ENCODE data around the gene BBS5.
"Not testable (repeated sequence)": the region's sequence is repeated elsewhere in the genome, so short reads cannot be mapped to it uniquely, and the experiment has no call there.

BBS5 gene

DNA sequence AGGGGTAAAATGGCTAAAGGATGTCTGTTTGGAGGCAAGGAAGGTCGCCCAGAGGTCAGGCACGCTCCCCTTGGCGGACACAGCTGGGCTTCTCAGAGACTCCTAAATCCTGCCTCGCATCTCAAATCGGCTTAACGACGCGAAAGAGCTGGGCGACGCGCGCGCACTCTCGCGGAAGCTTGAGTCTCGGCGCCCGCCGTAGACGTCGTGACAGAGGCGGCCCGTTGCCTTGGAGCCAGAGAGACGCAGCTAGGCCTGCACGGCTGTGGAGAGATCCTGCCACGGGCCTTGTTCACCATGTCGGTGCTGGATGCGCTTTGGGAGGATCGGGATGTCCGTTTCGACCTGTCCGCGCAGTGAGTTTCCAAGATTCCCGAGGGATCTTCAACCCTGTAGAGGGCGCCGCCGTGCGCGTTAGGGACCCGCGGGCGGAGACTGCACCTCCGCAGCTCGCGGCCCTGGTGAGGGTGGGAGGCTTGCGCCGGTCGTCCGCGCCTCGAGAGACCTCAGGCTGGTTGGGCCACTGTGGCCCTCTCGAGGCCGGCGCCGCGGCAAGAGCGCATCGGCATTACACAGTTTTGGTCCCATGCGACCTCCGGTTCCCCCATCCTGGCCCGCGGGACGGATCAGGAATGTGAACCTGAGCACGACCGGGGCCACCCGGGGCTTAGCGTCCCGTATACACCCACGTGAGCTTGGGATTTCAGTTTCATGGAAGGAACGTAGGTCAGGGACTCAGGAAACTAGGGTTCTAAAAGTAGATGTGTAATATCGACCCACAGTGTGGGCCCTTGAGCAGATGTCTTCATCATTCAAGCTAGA is at the start of gene BBS5:
Gene BBS5 (plus strand): TSS at position 238 of the 822 bp plus-strand sequence. CDS start 60 bp downstream, at position 298.
- DNase-seq = peak; percentile 60

DNA sequence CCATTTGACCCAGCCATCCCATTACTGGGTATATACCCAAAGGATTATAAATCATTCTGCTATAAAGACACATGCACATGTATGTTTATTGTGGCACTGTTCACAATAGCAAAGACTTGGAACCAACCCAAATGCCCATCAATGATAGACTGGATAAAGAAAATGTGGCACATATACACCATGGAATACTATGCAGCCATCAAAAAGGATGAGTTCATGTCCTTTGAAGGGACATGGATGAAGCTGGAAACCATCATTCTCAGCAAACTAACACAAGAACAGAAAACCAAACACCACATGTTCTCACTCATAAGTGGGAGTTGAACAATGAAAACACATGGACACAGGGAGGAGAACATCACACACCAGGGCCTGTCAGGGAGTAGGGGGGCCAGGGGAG is 47.5 kb upstream of the BBS5 start:
- DNase-seq = not testable (repeated sequence)

DNA sequence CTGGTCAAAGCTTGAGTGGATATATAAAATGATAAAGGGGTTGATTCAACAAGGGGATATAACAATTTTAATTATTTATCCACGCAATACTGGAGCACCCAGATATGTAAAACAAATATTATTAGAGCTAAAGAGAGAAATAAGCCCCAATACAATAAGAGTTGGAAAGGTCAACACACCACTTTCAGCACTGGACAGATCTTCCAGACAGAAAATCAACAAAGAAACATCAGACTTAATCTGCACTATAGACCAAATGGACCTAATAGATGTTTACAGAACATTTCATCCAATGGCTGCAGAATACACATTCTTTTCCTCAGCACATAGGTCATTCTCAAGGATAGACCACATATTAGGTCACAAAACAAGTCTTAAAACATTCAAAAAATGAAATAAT is 45.1 kb upstream of the BBS5 start:
- not testable (repeated sequence) for DNase-seq

DNA sequence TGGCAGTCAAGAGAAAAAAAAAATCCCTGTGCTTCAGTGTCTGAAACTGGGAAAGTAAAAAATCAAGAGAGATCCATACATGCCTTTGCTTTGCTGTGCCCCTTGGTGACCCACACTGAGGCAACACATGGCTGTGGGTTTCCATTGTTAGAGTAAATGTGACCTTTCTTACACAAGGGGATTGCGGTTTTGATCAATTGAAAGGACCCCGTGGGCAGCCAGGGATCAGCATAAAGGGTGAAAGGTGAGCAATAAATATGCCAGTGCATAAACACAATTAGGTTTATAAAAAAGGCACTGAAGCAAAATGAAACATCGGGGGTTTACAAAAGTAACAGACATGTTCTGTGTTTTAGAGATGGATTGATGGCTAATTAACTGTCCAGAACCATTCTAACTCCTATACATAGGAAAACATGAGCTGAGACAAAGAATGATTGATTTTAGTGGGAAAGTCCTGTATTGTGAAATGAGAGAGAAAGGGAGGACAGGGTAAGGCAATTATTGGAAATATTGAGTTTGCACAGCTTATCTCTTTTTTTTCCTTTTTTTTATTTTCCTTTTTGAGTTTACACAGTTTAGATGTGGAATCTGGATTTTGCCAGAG is 40.7 kb upstream of the BBS5 start:
- no peak for DNase-seq

DNA sequence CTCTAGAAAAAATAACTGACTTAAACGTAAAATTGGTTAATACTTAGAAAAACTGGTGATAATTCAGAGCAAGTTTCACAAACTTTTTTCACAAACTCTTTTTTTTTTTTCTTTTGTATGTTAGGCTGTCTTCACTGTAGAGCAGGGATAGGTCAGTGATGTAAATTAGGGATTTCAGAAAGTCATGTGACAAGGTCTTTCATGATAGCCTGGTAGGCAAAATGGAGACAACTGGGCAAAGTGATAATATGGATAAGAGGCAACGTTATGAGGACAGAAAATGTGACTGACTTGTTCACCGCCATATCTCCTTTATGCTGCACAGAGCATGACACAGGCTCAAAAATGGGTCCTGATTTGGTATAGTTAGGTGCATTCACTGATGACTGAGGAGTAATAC is 39.4 kb upstream of the BBS5 start:
- no peak for DNase-seq

DNA sequence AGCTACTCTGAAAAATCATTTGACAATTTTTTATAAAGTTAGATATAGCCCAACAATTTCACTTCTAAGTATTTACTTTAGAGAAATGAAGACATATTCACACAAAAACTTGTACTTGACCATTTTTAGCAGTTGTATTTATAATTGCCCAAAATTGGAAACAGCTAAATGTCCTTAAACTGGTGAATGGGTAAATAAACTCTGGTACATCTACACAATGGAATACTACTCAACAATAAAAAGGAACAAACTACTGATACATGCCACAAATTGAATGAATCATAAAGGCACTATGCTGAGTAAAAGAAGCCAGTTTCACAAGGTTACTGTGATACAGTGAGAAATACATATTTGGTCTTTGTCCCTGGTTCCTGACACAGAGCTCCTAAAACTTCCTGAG is 32.8 kb upstream of the BBS5 start:
- no peak for DNase-seq

DNA sequence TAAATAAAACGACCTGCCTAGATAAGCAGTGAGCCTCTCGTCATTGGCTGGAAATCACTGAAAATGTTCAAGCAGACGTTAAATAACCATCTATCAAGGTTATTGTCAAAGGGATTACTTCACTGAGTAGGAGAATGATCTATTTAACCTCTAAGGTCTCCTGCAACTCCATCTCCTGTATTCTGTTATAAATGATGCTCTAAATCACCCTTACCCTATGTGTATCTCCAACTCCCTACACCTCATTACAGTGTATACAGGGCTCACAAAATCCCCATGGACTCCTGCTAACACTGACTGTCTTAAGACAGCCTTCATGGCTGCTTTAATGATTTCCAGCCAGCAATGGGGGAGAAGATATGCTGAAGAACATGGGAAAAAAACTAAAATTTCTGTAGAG is 31.0 kb upstream of the BBS5 start:
- no peak for DNase-seq

DNA sequence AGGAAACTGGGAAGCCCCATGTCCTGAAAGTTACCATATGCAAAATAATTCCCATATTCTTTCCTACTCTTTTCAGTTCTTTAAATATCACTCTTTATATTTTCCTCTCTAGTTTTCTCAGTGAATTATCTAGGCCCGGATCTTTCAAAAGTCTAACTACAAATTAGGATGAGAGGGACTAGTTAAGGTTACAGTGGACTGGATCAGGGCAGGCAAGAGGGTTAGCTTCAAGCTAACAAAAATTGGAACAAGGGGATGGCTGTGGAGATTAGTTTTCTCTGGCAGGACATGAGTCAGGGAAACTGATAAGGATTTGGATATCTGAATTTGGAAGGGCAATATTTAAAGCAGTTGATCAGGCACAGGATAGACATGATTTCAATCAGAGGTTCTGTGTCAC is 30.4 kb upstream of the BBS5 start:
- DNase-seq = no peak

DNA sequence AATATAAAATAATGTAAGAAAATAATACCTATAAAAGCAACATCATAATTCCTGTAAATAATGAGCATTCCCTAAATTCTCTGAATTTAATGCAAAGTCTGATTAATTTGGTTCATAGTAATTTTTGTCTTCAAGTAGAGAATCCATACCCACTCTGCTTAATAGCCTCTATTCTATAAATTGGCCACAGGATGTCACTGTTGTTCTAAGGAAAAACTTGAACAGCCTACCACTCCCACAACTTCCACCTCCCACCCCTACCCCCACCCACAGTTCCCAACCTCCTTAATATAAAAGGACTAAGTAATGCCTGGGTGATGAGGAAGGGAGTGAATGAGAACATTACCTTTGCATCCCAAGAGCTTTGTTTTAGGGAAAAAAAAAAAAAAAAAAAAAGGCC is 27.2 kb upstream of the BBS5 start:
- no peak for DNase-seq

DNA sequence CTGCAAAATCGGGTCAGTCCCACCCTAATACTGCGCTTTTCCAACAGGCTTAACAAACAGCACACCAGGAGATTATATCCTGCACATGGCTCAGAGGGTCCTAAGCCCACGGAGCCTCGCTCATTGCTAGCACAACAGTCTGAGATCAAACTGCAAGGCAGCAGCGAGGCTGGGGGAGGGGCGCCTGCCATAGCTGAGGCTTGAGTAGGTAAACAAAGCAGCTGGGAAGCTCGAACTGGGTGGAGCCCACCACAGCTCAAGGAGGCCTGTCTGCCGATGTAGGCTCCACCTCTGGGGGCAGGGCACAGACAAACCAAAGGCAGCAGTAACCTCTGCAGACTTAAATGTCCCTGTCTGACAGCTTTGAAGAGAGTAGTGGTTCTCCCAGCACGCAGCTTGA is 26.2 kb upstream of the BBS5 start:
- not testable (repeated sequence) for DNase-seq

DNA sequence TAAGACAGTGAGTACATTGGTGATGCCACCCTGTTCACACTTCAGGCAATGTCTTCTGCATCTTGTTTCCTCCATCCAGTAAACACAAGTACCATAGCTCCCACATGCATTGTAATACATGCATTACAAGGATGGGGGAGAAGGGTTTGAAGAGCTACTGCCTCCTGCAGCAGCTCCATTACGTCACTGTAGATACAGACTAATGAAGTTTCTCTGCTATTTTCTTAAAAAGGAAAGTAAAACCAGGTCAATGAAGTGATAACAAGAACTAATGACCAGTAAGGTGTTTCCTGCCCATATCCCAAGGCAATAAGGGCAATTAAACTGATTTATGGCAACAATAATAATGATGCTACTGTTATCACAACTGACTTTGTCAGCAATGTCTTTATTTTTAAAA is 18.2 kb upstream of the BBS5 start:
- DNase-seq = no peak

DNA sequence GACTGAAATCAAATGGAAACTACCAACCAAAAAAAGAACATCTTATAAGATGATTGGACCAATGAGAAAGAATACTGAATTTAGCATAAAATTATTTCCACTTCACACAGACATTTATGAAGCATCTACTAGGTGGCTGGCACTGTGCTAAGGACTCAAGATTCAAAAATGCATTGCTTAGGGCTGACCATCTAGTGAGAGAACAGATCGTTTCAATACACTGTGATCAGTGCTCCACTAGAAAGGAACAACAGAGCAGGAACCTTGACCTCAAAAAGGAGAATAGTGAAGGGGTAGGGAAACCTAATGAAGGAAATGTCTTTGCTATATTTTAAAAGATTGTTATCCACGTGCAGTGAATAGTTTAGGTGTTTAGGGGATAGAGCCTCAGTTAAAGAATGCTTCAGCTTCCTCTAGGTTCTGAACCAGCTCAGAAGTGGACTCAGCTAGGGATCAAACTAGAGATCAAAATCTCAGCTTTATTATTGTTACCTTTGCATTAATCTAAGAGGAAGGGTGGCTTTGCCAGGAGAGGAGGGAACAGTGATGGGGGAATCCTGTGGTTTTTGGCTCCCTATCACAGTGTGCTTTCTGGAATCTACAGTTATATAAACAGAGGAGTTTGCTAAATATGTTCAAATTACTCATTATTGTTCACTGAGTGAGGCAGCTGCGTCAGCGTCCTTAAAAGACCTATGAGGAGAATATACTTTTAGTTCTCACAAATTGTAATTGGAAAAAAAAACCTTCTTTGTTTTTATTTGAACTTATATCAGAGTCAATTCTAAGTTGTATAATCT is 16.2 kb upstream of the BBS5 start:
- DNase-seq = no peak

DNA sequence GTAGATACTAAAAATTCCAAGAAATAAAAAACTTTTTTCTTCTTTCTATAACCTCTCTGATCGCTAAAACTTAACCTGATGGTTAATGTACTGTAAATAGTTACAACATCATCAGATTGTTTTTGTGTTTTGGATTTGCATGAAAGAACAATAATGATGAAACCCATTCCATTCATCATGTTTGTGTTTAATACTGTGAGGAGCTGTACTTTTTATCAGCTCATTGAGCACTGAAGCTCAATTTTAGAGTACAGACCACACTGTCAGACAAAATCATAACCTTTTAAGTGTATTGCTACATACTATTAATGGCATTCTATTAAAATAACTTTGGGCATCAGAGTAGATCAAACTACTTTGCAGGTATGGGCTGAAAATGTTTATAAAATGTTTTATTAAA is 14.8 kb upstream of the BBS5 start:
- no peak for DNase-seq

DNA sequence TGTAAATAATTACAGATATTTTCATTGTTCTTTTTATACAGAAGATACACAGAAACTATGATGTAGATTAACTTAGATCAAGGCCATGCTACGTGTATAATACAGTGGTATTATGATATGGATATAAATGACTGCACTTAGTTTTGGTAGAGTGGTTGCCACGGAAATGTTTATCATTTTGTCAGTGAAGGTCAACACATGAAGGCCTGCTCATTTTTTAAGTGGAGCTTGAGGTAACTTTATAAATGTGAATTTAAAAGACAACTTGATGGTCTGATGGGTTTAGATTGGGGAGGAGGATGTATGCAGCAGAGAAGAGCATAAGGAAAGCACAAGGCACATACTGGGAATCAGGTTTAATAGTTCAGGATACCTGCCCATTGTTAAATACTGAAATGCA is 14.4 kb upstream of the BBS5 start:
- no peak for DNase-seq

DNA sequence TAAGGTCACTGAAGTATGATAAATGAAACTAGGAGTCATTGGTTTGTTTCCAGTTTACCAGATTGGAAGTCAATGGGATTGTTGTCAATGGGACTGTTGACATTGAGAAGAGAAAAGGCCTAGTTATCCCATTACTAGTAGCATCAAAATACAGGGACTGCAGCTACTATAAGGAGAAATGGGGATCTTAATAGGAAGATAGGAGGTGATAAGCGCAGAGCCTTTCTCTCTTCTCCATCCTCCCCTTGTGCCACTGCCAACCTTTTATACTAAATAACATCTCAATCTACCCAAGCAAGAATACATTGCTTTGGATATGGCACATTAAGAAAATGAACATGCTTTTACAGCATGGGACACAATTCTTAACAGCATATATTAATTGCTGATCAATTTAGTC is 10.5 kb upstream of the BBS5 start:
- DNase-seq = no peak

DNA sequence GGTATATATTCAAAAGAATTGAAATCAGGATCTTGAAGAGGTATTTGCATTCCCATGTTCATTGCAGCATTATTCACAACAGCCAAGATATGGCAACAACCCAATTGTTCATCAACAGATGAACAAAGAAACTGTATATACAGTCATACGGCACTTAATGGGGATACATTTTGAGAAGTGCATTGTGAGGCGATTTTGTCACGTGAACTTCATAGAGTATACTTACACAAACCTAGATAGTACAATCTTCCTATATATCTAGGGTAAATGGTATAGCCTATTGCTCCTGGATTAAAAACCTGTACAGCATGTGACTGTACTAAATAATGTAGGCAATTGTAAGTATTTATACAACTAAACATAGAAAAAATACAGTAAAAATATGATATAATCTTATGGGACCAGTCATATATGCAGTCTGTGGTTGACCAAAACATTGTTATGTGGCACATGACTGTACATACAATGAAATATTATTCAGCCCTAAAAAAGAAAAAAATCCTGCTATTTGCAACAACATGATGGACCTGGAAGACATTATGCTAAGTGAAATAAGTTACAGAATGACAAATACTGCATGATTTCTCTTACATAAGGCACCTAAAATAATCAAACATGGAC is 9.2 kb upstream of the BBS5 start:
- DNase-seq = no peak

DNA sequence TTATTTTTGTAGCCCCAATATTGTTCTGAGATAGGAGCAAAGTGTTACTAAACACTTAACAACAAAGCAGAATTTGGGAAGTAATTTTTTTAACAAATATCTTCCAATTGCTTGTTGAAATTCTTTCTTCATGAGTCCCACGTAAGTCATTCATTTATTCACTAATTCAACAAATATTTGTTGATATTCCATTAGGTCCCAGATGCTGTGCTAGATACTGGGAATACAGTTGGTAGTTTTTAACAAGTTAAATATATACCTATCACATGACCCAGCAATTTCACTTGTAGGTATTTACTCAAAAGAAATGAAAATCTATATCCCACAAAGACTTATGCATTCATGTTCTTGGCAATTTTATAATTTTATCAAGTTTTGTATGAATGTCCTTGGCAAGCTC is 7.0 kb upstream of the BBS5 start:
- DNase-seq = no peak

DNA sequence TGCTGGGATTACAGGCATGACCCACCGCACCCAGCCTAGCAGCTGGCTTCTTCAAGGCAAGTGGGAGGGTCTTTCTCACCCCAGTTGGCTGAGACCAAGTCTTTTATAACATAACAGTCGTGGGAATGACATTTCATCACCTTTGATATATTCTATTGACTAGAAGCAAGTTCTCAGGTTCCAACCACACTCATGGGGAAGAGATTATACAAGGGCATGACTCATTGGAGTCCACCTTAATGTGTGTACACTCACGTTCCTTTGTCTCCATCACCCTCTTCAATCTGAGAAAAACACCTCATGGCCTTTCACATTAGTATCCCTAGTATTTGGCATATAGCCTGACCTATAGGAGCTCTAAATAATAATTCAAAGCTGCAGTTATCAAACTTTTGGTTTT is 2.8 kb upstream of the BBS5 start:
- DNase-seq = no peak

DNA sequence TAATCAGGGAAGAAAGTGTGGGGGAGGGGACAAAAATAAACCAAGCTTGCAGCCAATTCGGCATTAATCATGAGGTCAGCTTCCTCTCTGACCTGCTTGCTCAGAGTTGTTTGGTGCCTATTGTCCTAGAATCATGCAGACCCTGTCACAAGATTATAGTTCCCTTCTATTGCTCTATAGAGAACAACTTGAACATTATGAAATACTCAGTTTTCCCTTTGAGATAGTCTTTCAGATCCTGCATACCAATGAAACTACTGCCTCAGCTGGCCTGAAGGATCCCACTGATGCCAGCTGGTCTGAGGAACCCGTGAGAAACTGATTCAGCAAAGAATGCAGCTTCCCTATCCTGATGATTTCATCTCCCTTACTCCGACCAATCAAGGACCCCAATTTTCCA is 955 bp upstream of the BBS5 start:
- no peak for DNase-seq

DNA sequence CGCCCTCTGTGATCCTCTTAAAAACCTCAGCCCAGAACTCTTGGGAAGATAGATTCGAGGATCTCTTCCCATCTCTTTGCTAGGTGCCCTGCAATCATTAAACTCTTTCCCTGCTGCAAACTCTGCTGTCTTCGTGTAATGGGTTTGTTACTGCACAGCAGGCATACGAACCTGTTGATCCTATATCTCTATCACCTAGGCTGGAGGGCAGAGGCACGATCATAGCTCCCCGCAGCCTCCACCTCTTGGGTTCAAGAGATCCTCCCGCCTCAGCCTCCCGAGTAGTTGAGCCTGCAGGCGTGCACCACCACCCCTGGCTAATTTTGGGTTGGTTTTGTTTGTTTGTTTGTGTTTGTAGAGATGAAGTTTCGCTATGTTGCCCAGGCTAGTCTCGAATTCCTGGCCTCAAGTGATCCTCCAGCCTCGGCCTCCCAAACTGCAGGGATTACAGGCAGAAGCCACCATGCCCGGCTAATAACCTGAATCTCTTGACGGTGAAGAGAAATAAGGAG is 493 bp upstream of the BBS5 start:
- DNase-seq = no peak

DNA sequence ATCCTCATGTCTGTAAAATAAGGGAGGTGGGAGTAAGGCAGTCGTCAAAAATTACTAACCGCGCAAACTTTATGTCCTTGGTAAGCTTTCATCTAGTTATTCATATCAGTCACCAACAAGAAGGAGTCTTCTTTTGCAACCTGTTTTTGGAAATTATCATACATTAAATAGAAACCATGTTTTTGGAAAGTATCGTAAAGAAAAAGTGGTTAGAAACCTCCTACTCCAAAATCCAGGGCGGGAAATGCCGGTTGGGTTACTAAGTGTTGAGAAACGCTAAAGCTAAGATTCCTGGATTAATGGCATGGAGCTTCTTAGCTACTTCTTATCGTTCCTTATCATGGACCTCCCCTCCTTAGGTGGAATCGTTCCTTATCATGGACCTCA is 778 bp downstream of the BBS5 start:
- DNase-seq = no peak

DNA sequence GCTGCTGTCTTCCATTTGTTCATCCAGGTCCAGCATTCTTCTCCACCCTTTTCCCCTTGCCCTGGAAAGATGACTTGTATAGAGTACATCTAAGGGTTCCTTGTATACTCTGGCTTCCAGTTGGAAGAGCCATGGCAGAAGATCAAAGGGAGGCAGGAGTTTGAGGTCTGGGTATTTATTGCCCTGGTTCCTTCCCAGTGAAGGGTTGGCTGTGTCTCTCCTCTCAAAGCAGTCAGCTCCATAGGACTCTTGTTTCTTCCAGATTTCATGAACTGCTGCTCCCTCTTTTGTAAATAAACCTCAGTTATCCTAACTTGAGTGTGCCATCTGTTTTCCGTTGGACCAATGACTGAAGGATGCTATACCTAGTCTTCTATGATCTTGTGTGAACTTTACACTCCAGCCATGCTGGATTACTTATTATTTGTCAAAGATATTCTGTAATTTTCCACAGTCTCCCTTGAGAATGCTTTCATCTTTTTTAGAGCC is 6.4 kb downstream of the BBS5 start:
- peak; percentile 63 for DNase-seq

DNA sequence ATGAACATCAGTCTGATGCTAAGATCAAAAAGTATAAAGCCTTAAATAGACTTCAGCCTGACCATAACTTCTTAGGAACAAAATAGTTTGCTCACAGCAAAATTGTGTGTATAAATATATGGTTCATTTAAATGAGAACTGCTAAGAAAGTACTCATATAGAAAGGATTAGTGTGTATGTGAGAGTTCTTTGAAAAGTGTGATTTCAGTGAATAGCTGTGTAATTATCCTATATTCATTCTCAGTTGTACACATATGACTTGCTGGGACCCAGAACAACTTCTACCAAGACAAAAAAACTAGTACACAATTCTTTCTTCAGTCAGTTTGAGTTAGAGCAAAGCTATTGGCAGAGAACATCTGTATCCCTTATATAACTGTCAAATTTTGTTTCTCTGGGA is 7.2 kb downstream of the BBS5 start:
- no peak for DNase-seq

Data from NCI-H524 treated with DMSO at 0.1 percent for 48 hours (cell line).